ENCODE data around the gene IKZF5.

- TF ChIP-seq CTCF (IDR thresholded peaks at IDR 0.05) (no peak), POLR2A (IDR thresholded peaks at IDR 0.05) (no peak)
These were observed 14.7 kb downstream of the IKZF5 start for GRCh38 chr10:122993797-122994336.
